HG03280 (cell line): Measurements from ENCODE around the gene RPS6KB2.

Experiments
- ATAC-seq: cut with Tn5 transposase; IDR thresholded peaks from one replicate; pipeline ENCODE4 v1.9.1; 2021; ENCODE audit warnings: mild to moderate bottlenecking, moderate library complexity; ENCODE audit not compliant: unreplicated experiment

RPS6KB2 gene

GRCh38 chr11:67441098-67441563, 12.8 kb downstream of the RPS6KB2 start:
- ATAC-seq = no peak

GRCh38 chr11:67441731-67442351, 13.5 kb downstream of the RPS6KB2 start:
- no peak for ATAC-seq

GRCh38 chr11:67442504-67443404, 14.5 kb downstream of the RPS6KB2 start:
- ATAC-seq = no peak

- ATAC-seq = no peak
Observed at GRCh38 chr11:67445515-67445914, 17.2 kb downstream of the RPS6KB2 start.

- ATAC-seq = no peak
Observed at GRCh38 chr11:67448220-67448609, 19.9 kb downstream of the RPS6KB2 start.

- ATAC-seq = no peak
Observed at GRCh38 chr11:67449116-67449844, 21.0 kb downstream of the RPS6KB2 start.

- ATAC-seq = no peak
Observed at GRCh38 chr11:67450796-67451657, 22.7 kb downstream of the RPS6KB2 start.

GRCh38 chr11:67451658-67451976, 23.3 kb downstream of the RPS6KB2 start:
- no peak for ATAC-seq

- no peak for ATAC-seq
Observed at GRCh38 chr11:67452141-67452952, 24.1 kb downstream of the RPS6KB2 start, which contains the start of gene GPR152. Gene GPR152 (minus strand): TSS chr11:67452729. CDS start chr11:67452724, 5 bp downstream.

GRCh38 chr11:67453816-67454732, 25.8 kb downstream of the RPS6KB2 start:
- no peak for ATAC-seq

GRCh38 chr11:67455054-67455453, 26.8 kb downstream of the RPS6KB2 start, which contains the start of gene CABP4:
Gene CABP4 (plus strand): TSS chr11:67455354. CDS start chr11:67455424, 70 bp downstream.
- ATAC-seq = no peak

- no peak for ATAC-seq
Observed at GRCh38 chr11:67456068-67456705, 27.9 kb downstream of the RPS6KB2 start.

- no peak for ATAC-seq
Observed at GRCh38 chr11:67457453-67457852, 29.2 kb downstream of the RPS6KB2 start.

- ATAC-seq = no peak
Observed at GRCh38 chr11:67458266-67458665, 30.0 kb downstream of the RPS6KB2 start.

- no peak for ATAC-seq
Observed at GRCh38 chr11:67463186-67463585, 34.9 kb downstream of the RPS6KB2 start.

- ATAC-seq = no peak
Observed at GRCh38 chr11:67463680-67464410, 35.6 kb downstream of the RPS6KB2 start.

GRCh38 chr11:67464411-67465188, 36.3 kb downstream of the RPS6KB2 start:
- ATAC-seq = peak; percentile 68
